ENCODE results near the gene PLD1.

PLD1 gene

GRCh38 chr3:171813278-171813896, 3.1 kb upstream of the PLD1 start:
- no peak for DNase-seq

DNA sequence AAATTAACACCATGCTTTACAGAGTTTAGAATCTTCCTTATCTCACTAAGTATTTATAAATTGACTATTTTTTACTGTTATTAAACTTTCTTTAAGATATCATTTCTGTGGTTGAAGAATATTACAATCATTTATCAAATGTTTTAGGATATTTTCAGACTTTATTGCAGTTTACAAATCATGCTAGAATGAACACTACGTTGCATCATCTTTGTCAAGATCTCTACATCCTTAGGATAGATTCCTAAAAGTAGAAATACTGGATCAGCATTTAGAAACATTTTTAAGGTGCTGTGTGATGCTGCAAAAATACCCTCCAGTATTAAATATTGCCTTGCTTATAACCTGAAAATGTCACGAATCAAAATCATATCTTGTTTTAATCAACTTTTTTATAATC, 2.5 kb upstream of the PLD1 start:
- no peak for DNase-seq

DNA sequence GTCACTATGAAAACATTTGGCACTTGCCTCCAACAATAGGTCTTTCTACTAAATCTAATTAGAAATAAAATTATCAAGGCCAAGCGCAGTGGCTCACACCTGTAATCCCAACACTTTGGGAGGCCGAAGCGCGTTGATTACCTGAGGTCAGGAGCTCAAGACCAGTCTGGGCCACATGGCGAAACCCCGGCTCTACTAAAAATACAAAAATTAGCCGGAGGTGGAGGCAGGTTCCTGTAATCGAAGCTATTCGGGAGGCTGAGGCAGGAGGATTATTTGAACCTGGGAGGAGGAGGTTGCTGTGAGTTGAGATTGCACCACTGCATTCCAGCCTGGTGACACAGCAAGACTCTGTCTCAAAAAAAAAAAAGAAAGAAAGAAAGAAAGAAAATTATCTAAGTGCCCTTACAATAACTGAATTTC, 1.6 kb upstream of the PLD1 start:
- DNase-seq = no peak

- no peak for DNase-seq
These were observed 1.1 kb upstream of the PLD1 start for GRCh38 chr3:171811295-171811912.

GRCh38 chr3:171810629-171811294, 479 bp upstream of the PLD1 start:
- no peak for DNase-seq

GRCh38 chr3:171809611-171809860, 747 bp downstream of the PLD1 start:
- no peak for DNase-seq

DNA sequence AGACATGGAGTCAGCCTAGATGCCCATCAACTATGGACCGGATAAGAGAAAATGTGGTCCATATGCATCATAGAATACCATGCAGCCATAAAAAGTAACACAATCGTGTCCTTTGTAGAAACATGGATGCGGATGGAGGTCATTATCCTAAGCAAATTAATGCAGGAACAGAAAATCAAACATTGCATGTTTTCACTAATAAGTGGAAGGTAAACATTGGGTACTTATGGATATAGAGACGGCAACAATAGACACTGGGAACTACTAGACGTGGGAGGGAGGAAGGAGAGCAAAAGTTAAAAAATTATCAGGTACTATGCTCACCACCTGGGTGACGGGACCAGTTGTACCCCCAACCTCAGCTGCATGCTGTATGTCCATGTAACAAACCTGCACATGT, 2.5 kb downstream of the PLD1 start:
- no peak for DNase-seq

DNA sequence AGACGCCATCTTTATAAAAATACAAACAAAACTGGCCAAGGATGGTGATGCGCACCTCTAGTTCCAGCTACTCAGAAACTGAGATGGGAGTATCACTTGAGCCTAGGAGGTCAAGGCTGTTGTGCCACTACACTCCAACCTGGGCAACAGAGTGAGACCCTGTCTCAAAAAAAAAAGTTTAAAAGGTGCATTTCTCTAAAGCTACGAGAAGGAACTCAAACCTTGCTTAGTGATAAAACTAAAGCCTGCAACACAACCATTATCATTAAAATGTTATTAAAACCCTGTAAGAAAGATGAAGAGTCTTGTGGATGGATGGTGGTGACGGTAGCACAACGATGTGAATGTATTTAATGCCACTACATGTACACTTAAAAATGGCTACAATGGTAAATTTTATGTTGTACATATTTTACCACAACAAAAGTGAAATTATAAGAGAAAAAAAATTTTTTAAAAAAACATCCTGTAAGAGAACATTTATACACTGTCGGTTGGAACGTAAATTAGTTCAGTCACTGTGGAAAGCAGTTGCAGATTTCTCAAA, 3.1 kb downstream of the PLD1 start:
- no peak for DNase-seq

DNA sequence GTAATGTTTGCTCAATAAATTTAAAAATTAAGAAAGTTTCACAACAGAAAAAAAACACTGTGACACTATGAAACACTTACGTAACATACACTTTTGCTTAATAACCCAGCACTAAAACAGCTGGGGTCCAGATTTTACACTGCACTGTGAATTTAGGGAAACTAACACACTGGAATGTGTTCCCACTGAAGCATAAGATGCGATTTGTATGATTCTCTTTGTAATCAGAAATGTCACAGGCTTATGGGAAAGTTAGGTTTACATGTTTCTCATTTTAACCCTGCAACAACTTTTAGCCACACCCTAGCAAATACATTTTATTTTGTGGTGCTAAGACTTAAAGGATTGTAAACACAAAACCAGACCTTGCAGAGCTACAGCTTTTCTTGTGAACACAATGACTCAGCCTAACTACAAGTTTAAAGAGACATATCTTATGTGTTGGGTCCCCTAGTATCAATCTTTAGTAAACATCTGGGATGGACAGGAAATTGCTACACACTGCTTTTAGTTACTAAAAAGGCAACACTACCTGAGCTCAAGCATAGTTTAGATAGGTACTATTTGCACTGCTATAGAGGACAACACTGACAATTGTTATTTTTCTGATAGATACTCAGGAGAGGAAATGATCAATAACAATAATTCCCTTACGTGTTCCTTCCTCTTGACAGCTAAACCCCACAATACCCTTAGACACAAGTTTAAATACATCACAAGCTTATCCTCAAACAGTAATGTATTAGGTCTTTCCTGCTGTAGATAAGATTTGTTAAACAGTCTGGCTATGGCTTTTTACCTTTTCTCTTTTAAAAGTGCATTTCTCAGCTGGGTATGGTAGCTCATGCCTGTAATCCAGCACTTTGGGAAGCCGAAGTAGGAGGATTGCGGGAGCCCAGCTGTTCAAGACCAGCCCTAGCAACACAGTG, 3.8 kb downstream of the PLD1 start:
- no peak for DNase-seq

- no peak for DNase-seq
These were observed 4.6 kb downstream of the PLD1 start for GRCh38 chr3:171805687-171806086.

DNA sequence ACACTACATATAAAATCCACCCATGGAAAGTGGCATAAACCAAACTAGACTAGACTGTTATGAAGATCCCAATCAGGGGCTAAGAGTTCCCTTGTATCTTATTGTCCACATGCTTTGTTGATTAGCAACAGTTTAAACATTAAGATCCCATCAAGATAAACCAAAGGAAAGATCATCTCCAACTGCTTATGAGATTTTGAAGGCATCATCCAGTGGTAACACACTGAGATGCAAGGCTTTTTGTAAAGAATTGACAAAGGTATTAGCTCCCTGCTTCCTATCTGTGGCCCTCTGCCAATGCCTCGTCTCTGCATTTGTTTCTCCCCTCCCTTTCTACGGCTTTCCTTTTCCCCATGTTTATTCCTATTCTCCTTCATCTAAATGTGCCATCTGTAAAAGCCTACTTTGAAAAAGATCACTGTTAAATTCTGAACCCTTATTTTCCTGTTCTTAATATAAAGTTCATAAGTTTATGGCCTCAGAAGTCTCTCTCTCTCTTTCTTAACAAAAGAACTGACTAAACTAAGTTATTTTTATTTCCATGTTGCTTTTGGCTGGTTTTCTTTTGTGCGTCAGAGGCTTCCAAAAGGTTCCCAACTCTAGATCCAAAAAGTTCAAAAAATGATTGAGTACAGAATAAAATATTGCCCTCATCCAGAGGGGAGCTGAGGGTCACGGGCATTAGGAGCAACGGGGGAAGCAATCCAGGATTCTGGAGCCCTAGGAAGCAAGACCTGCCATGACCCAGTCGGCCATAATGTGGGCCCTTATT, 5.5 kb downstream of the PLD1 start:
- no peak for DNase-seq

- no peak for DNase-seq
These were observed 7.2 kb downstream of the PLD1 start for GRCh38 chr3:171803044-171803443.

GRCh38 chr3:171802590-171802956, 7.7 kb downstream of the PLD1 start:
- DNase-seq = no peak

DNA sequence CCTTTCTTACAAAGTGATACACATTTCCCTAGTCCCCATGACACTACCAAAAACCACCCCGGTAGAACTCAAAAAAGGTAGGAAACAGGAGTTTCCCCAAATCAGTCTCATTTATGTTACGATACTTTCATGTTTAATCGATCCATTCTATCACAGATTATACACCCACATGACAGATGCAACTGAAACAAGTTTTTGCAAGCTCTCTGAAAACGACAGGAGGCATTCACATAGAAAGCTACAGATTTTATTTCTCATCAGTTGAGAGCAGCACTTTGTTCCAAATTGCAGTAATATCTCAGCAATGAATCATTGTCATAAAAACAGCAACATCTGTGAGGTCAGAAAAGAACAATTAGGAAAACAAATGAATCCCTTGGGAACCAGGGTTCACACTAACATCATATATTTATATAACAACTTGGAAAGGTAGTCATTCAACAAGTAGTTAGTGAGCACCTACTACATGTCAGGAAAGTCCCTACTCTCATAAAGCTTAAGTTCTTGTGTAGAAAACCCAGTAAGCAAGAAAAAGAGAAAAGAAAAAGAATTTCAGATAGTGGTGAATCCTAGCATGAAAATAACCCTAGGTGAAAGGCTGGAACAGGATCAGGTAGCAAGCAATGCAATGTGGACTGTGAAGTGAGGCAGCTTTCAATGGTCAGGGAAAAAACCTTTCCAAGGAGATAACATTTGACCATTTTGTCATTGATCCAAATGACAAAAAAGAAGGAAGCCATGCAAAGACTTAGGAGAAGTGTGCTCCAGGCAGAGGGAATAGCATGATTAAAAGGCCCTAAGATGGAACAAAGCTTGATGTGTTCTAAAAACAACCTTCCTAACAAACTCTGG, 8.3 kb downstream of the PLD1 start:
- DNase-seq = no peak

DNA sequence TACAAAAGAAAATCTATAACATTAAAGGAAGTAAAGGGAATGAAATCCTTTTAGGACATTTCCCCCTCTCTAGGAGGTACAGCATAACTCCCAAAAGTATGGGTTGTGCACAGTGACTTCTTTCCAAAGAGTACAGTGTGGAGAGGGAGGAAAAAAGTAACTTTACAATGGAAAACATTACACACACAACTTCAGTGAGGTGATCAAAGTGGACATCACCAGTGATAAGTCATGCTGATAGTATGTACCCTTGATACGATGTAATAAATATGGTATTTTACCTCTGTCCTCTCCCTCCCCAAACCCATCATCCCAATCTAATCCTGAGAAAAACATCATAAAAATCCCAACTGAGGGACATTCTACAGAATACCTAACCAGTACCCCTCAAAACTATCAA, 10.8 kb downstream of the PLD1 start:
- DNase-seq = no peak

DNA sequence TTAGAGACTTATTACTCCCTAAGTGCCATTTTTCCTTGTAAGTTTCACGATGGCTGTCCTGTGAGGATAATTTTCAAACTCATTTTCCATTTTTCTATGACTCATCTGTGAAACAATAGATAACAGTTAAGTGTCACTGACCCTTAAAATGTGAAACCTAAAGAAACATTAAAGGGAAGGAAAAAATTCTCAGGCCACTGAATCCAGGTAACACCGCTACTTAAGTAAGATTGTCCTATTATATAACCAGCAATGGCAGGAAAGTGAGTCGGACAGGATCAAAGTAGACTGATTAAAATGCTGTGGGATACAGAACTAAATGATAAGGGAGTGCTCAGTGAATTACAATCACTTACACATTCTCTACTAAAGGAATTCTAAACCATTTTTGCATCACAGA, 12.4 kb downstream of the PLD1 start:
- DNase-seq = no peak

DNA sequence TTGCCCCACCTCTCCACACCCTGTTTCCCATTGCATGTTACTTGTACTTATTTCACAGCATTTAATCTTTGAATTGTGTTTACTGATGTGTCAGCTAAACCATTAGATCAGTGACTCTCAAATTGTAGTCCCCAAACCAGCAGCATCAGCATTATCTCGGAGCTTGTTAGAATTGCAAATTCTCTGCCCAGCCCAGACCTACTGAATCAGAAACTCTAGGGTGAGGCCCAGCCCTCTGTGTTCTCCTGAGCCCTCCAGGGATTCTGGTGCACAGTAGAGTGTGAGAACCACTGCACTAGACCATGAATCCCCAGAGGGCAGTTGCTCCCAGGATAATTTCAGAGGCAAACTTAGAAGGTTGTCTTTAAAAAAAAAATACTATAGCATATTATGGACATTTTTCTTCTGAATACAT, 13.0 kb downstream of the PLD1 start:
- no peak for DNase-seq

- no peak for DNase-seq
These were observed 13.5 kb downstream of the PLD1 start for GRCh38 chr3:171796625-171797264.

DNA sequence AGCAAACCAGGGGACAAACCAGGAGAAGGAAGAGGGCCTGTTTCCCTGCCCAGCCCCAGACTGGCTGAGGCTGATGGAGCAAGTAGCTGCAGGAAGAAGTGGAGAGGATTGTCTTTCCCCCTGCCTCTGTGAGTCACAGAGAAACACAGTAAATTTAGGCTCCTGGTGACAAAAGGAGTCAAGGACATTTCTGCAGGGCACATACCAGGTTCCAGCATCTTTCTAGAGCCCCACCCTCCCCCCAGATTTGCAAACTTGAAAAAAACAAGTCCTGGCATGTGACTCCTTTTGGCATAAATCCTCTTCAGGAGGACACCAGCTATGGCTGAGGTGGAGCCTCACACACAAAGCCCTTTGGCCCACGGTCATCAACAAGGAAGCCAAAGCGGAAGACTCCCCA, 17.8 kb downstream of the PLD1 start:
- DNase-seq = no peak

GRCh38 chr3:171791692-171792076, 18.6 kb downstream of the PLD1 start:
- DNase-seq = no peak
